ENCODE data around the gene SCAPER. TPM values are rescaled to one million over a fixed set of nuclear protein-coding genes. Genes with fewer than 3 reads are reported as not detected.

Gene SCAPER, protein sequence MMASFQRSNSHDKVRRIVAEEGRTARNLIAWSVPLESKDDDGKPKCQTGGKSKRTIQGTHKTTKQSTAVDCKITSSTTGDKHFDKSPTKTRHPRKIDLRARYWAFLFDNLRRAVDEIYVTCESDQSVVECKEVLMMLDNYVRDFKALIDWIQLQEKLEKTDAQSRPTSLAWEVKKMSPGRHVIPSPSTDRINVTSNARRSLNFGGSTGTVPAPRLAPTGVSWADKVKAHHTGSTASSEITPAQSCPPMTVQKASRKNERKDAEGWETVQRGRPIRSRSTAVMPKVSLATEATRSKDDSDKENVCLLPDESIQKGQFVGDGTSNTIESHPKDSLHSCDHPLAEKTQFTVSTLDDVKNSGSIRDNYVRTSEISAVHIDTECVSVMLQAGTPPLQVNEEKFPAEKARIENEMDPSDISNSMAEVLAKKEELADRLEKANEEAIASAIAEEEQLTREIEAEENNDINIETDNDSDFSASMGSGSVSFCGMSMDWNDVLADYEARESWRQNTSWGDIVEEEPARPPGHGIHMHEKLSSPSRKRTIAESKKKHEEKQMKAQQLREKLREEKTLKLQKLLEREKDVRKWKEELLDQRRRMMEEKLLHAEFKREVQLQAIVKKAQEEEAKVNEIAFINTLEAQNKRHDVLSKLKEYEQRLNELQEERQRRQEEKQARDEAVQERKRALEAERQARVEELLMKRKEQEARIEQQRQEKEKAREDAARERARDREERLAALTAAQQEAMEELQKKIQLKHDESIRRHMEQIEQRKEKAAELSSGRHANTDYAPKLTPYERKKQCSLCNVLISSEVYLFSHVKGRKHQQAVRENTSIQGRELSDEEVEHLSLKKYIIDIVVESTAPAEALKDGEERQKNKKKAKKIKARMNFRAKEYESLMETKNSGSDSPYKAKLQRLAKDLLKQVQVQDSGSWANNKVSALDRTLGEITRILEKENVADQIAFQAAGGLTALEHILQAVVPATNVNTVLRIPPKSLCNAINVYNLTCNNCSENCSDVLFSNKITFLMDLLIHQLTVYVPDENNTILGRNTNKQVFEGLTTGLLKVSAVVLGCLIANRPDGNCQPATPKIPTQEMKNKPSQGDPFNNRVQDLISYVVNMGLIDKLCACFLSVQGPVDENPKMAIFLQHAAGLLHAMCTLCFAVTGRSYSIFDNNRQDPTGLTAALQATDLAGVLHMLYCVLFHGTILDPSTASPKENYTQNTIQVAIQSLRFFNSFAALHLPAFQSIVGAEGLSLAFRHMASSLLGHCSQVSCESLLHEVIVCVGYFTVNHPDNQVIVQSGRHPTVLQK (N-terminal part only)
- 8.4 and 10.5 TPM in 2 replicates for total RNA-seq

DNA sequence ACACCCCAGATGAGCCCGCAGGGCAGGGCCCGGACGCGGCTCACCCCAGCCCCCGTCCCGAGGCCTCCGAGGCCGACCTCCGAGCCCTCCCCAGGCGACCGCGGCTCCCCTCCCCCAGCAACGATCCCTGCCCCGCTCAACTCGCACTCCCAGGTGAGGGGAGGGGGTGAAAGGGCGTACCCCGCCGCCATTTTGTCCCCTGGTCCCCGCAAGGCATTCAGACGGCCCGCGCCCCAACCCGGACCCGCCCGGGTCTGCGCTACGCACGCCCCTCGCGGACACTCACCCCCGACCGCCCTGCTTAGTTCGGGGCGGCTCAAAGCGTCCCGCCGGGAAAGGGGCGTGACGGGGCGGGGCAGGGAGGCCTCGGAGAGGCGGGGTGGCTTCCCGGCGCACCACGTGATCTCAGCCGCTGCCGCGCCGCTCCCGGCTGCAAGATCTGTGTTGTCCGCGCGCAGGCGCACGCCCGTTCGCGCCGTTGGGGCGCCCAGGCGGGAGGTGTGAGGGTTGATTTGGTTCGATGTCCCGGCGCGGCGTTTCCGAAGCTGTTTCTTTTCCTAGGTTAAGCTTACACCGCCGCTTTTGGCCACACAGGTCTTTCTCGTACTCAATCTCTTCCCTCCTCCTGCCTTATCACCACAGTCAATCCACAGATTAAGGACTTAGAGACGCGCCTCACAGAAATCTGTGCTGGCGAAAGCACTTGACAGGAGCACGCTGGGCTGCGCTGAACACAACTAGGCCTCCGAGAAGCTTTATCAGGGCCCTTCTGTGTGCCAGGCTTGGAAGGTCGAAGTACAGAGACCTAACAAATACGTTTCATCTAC, at the start of gene SCAPER:
Gene SCAPER, minus strand, starts transcription at position 328 of the 827 bp plus-strand sequence. CDS start 21,523 bp downstream, outside the sequence.

DNA sequence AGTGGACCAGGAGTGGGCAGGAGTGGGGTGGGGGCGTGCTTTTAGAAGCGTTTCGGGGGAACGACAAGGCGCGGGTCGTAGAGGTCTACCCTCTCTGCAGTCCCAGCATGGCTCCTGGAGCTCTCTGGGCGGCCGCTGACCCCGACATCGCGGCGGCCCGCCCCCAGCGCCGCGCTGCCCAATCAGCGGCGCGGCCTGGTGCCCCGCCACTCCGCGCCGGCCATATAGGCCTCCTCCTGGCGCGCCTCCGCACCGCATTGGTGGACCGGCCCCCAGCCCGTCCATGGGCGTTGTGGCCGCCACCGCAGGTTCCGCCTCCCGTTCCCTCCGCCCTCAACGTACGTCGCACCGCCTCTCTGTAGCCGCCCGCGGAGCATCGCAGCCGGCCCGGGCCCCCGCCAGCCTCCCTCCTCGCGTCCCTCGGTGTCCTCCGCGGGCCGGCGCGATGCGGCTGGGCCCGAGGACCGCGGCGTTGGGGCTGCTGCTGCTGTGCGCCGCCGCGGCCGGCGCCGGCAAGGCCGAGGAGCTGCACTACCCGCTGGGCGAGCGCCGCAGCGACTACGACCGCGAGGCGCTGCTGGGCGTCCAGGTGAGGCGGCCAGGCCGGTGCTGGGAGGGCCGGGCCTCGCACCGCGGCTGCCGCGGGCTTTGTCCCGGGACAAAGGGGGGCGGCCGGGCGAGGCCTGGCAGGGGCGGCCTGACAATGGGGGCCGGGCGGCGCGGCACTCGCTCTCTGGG, 26.4 kb upstream of the SCAPER start, which contains the start of gene RCN2:
Gene RCN2, plus strand, starts transcription at position 353 of the 738 bp plus-strand sequence. Its CDS starts 93 bp downstream, at position 446.

DNA sequence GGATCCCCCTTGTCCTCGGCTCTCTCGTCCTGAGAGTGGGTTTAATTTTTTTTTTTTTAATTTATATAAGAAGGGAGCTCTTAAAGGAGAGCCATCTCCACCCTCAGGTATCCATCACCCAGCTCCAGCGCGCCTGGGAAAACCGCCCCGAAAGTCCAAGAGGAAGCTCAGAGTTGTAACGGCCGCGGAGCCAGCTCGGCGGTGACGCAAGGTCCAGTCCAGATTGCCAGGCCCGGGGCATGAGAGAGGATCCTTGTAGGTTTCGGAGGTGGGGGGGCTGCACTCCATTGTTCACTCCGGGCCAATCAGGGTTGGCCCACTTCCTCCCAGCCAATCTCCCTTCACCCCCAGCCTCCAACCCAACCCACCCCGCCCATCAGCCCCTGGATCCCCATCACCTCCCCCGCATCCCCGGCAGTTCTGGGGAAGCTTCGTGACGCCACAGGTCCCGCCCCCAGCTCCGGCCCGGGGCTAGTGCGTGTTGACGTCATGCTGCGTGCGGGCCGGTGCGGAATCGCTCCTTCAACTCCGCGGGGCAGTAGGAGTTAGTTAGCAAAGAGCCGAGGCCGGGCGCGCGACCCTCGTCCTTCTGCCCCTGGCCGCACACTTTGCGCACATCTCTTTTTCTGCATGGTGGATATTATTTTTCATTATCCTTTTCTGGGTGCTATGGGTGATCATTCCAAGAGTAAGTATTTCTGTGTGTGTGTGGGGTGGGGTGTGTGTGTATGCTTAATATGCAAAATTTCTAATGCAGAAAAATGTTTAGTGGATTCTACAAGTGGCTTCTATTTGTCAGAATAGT, 568.7 kb downstream of the SCAPER start, which contains the start of gene ISL2:
Gene ISL2, plus strand, starts transcription at position 520 of the 805 bp plus-strand sequence. Its CDS starts 111 bp downstream, at position 631.

DNA sequence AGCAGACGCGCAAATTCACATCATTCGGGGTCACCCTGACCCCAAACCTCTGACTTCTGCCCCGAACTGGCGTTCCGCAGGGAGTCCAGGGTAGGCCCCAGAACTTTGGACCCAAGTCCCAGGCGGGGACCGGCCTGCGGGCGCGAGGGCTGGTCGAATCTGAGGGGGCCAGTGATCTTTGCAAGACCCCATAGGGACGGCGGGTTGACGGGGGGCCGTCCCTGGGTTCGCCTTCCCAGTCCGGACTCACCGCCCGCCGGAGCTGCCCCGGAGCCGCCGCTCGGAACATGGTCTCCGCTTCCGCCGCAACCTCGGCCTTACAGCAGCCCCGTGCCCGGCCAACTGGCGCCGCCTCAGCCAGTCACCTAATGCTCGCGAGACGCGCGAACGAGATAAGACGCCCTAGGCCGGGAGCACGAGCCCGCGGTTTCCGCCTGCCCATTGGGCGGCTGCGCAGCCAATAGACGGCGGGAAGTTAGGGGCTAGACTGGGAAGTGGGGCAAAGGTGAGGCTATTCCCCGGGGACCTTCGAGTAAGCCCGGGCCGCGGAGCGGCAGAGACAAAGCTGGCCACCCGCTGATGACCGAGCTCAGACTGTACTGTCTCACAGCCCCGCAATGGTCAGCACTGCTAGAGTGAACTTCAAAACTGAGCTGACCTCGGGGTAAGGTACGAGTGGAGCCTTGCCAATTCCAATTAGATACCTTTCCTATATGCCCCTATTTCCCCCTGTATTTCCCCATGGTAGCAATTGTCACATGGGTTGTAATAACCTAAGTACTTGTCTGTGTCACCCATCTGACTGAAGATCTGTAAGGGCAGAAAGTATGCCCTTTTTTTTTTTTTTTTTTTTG, 593.8 kb downstream of the SCAPER start, which contains the start of gene ETFA:
Gene ETFA, minus strand, starts transcription at position 370 of the 854 bp plus-strand sequence. Its CDS starts 81 bp downstream, at position 289.

Other genes with a start within 250 kb of the SCAPER start
- 50.0 and 68.2 TPM in 2 replicates for gene RCN2, start 26.4 kb upstream of the SCAPER start, total RNA-seq
- not detected in 2 replicates for gene PSTPIP1, start 89.8 kb upstream of the SCAPER start, total RNA-seq
- 271 and 482 TPM in 2 replicates for gene TSPAN3, start 165.8 kb upstream of the SCAPER start, total RNA-seq

Data from epithelial cell of umbilical artery (primary cell).